Suppressor macrophage treated with lipopolysaccharide for 1 hour (primary cell): ENCODE measurements around the gene DNAJC30.
A peak's percentile ranks its signal among the peaks of the same experiment; 100 is the strongest.
"Not testable (repeated sequence)": the region's sequence is repeated elsewhere in the genome, so short reads cannot be mapped to it uniquely, and the experiment has no call there.

Source experiments
- DNase-seq, 3 donors: peaks; one replicate each; pipeline ENCODE4 v3.0.0-alpha.2; 2020 to 2022

Gene DNAJC30

GRCh38 chr7:73683056-73683787 lies at the start of gene DNAJC30, which contains the start of gene BUD23:
Gene DNAJC30 (minus strand): TSS chr7:73683453. CDS start chr7:73683423, 30 bp downstream.
Gene BUD23 (plus strand): TSS chr7:73683597. CDS start chr7:73683626, 29 bp downstream.
- DNase-seq, result peak; percentile 92 to 99 (median 97)

GRCh38 chr7:73732397-73732796 lies 49.1 kb upstream of the DNAJC30 start:
- no peak for DNase-seq

- DNase-seq, result no peak
Measured at GRCh38 chr7:73730485-73730884, 47.2 kb upstream of the DNAJC30 start.

GRCh38 chr7:73728551-73728950 lies 45.3 kb upstream of the DNAJC30 start:
- DNase-seq, result no peak

GRCh38 chr7:73727952-73728351 lies 44.7 kb upstream of the DNAJC30 start:
- DNase-seq, result peak; percentile 19 to 52 (median 30)

- no peak for DNase-seq
Measured at GRCh38 chr7:73726083-73726466, 42.8 kb upstream of the DNAJC30 start.

- DNase-seq, result no peak
Measured at GRCh38 chr7:73723813-73724212, 40.6 kb upstream of the DNAJC30 start.

GRCh38 chr7:73722785-73723184 lies 39.5 kb upstream of the DNAJC30 start:
- DNase-seq, result no peak

- DNase-seq, result not testable (repeated sequence)
Measured at GRCh38 chr7:73722182-73722581, 38.9 kb upstream of the DNAJC30 start.

- DNase-seq, result no peak
Measured at GRCh38 chr7:73721377-73721817, 38.1 kb upstream of the DNAJC30 start.

GRCh38 chr7:73720443-73720842 lies 37.2 kb upstream of the DNAJC30 start:
- DNase-seq, result not testable (repeated sequence)

GRCh38 chr7:73719806-73720169 lies 36.5 kb upstream of the DNAJC30 start:
- DNase-seq, result no peak

GRCh38 chr7:73718905-73719805 lies 35.9 kb upstream of the DNAJC30 start, which contains the start of gene STX1A:
Gene STX1A (minus strand): TSS chr7:73719669. CDS start chr7:73719631, 38 bp downstream.
- DNase-seq, result peak; percentile 78 to 94 (median 90)

- no peak for DNase-seq
Measured at GRCh38 chr7:73718438-73718881, 35.2 kb upstream of the DNAJC30 start.

GRCh38 chr7:73717991-73718405 lies 34.7 kb upstream of the DNAJC30 start:
- peak; percentile 88 to 92 (median 89) for DNase-seq

- DNase-seq, result peak in 1 of 3 donors; percentile 12
Measured at GRCh38 chr7:73717025-73717807, 34.0 kb upstream of the DNAJC30 start.

- DNase-seq, result no peak
Measured at GRCh38 chr7:73716318-73716890, 33.2 kb upstream of the DNAJC30 start.

GRCh38 chr7:73715648-73716317 lies 32.5 kb upstream of the DNAJC30 start:
- peak; percentile 83 to 92 (median 87) for DNase-seq

GRCh38 chr7:73713319-73713718 lies 30.1 kb upstream of the DNAJC30 start:
- DNase-seq, result not testable (repeated sequence)

GRCh38 chr7:73712773-73713172 lies 29.5 kb upstream of the DNAJC30 start:
- no peak for DNase-seq

- no peak for DNase-seq
Measured at GRCh38 chr7:73708961-73709549, 25.8 kb upstream of the DNAJC30 start.
